Measurements from ENCODE around the gene CDC42BPG. TPM values are rescaled to one million over a fixed set of nuclear protein-coding genes. Genes with fewer than 3 reads are reported as not detected.

CDC42BPG gene
- total RNA-seq, 1 donor from 2014 or later: 0.35 TPM

GRCh38 chr11:64786308-64786707 lies 58.1 kb downstream of the CDC42BPG start:
- no peaks in the 10 kb centered on the region for H3K4me1 Mint-ChIP-seq (ENCODE audit: low read depth)
- H3K36me3 Mint-ChIP-seq (ENCODE audit: low read depth): peaks cover 1% of the 10 kb centered on the region
- no peak overlapping the region for H3K4me3 Mint-ChIP-seq (ENCODE audit: unreplicated experiment)
- H3K9me3 Mint-ChIP-seq (ENCODE audit: low read depth): no peaks in the 10 kb centered on the region
- TF ChIP-seq CTCF (IDR thresholded peaks at IDR 0.05): no peak
- H3K27ac Mint-ChIP-seq (ENCODE audit: unreplicated experiment): no peak overlapping the region
- H3K27me3 Mint-ChIP-seq (ENCODE audit: low read depth): no peaks in the 10 kb centered on the region
- DNase-seq (ENCODE audit: low spot score): peak; percentile 60

- no peaks in the 10 kb centered on the region for H3K9me3 Mint-ChIP-seq (ENCODE audit: low read depth)
- peaks cover 1% of the 10 kb centered on the region for H3K36me3 Mint-ChIP-seq (ENCODE audit: low read depth)
- no peaks in the 10 kb centered on the region for H3K27me3 Mint-ChIP-seq (ENCODE audit: low read depth)
- TF ChIP-seq CTCF (IDR thresholded peaks at IDR 0.05): no peak
- no peaks in the 10 kb centered on the region for H3K4me1 Mint-ChIP-seq (ENCODE audit: low read depth)
- no peak overlapping the region for H3K4me3 Mint-ChIP-seq (ENCODE audit: unreplicated experiment)
- DNase-seq (ENCODE audit: low spot score): no peak
- H3K27ac Mint-ChIP-seq (ENCODE audit: unreplicated experiment): no peak overlapping the region
These were observed 59.5 kb downstream of the CDC42BPG start for GRCh38 chr11:64784813-64785581.

- H3K9me3 Mint-ChIP-seq (ENCODE audit: low read depth): no peaks in the 10 kb centered on the region
- peak within 1 kb of the TSS; percentile 97 for H3K27ac Mint-ChIP-seq (ENCODE audit: unreplicated experiment)
- peak; percentile 42 for TF ChIP-seq CTCF (IDR thresholded peaks at IDR 0.05)
- H3K27me3 Mint-ChIP-seq (ENCODE audit: low read depth): no peaks in the 10 kb centered on the region
- H3K4me1 Mint-ChIP-seq (ENCODE audit: low read depth): peaks cover 30% of the 10 kb centered on the region
- peaks cover 19% of the 10 kb centered on the region for H3K36me3 Mint-ChIP-seq (ENCODE audit: low read depth)
- H3K4me3 Mint-ChIP-seq (ENCODE audit: unreplicated experiment): peak within 1 kb of the TSS; percentile 82
- DNase-seq (ENCODE audit: low spot score): peak; percentile 99
These were observed 65.8 kb downstream of the CDC42BPG start, which contains the start of gene SF1 for GRCh38 chr11:64778473-64779298. SF1 (minus strand) TSS chr11:64778542; CDS start chr11:64778392, 150 bp downstream.

GRCh38 chr11:64778223-64778472 lies 66.3 kb downstream of the CDC42BPG start:
- TF ChIP-seq CTCF (IDR thresholded peaks at IDR 0.05): no peak
- no peaks in the 10 kb centered on the region for H3K27me3 Mint-ChIP-seq (ENCODE audit: low read depth)
- DNase-seq (ENCODE audit: low spot score): no peak
- H3K27ac Mint-ChIP-seq (ENCODE audit: unreplicated experiment): peak overlapping the region; percentile 97
- H3K4me3 Mint-ChIP-seq (ENCODE audit: unreplicated experiment): peak overlapping the region; percentile 82
- peaks cover 23% of the 10 kb centered on the region for H3K36me3 Mint-ChIP-seq (ENCODE audit: low read depth)
- peaks cover 33% of the 10 kb centered on the region for H3K4me1 Mint-ChIP-seq (ENCODE audit: low read depth)
- no peaks in the 10 kb centered on the region for H3K9me3 Mint-ChIP-seq (ENCODE audit: low read depth)

- peak; percentile 90 for DNase-seq (ENCODE audit: low spot score)
- H3K36me3 Mint-ChIP-seq (ENCODE audit: low read depth): peaks cover 26% of the 10 kb centered on the region
- TF ChIP-seq CTCF (IDR thresholded peaks at IDR 0.05): no peak
- peak overlapping the region; percentile 93 for H3K27ac Mint-ChIP-seq (ENCODE audit: unreplicated experiment)
- no peaks in the 10 kb centered on the region for H3K9me3 Mint-ChIP-seq (ENCODE audit: low read depth)
- peaks cover 33% of the 10 kb centered on the region for H3K4me1 Mint-ChIP-seq (ENCODE audit: low read depth)
- H3K27me3 Mint-ChIP-seq (ENCODE audit: low read depth): no peaks in the 10 kb centered on the region
- peak overlapping the region; percentile 76 for H3K4me3 Mint-ChIP-seq (ENCODE audit: unreplicated experiment)
These were observed 66.8 kb downstream of the CDC42BPG start for GRCh38 chr11:64777449-64778222.
